ENCODE measurements around the gene PPP1R13B.

PPP1R13B gene

DNA sequence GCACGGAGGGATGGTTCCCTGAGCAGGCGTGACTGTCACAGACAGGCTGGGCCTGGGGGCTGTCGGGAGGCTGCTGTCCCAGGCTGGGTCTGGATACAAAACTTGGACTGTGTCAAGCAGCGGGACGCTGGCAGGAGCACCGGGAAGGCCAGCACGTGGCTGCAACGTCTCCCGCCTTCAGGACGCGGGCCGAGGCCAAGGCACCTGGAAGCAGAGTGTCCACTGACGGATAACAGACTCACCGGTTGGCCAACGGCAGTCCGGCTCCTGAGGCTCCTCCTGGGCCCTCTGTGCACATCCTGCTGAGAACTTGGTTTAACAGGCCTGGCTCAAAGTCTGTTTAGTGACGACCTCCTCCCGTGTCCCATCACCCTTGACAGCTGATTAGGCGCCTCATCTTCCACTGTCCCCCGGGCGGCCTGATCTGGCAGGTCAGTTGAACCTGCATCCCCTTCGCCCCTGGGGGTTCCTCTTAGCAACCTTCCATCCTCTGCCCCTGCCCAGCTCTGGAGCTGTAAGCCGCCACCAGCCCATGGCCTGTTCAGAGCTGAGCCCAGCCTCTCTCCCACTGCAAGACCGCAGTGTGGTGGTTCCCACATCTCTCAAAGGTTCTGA, 134.6 kb downstream of the PPP1R13B start:
- no peak for DNase-seq (ENCODE audit: low read depth)
- TF ChIP-seq, protein P1, sequence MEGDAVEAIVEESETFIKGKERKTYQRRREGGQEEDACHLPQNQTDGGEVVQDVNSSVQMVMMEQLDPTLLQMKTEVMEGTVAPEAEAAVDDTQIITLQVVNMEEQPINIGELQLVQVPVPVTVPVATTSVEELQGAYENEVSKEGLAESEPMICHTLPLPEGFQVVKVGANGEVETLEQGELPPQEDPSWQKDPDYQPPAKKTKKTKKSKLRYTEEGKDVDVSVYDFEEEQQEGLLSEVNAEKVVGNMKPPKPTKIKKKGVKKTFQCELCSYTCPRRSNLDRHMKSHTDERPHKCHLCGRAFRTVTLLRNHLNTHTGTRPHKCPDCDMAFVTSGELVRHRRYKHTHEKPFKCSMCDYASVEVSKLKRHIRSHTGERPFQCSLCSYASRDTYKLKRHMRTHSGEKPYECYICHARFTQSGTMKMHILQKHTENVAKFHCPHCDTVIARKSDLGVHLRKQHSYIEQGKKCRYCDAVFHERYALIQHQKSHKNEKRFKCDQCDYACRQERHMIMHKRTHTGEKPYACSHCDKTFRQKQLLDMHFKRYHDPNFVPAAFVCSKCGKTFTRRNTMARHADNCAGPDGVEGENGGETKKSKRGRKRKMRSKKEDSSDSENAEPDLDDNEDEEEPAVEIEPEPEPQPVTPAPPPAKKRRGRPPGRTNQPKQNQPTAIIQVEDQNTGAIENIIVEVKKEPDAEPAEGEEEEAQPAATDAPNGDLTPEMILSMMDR (IDR thresholded peaks at IDR 0.05; ENCODE audit: low read depth, low read length, missing control alignments) = no peak
- no peak overlapping the region for H3K4me3 ChIP-seq (ENCODE audit: low read depth, low read length)

DNA sequence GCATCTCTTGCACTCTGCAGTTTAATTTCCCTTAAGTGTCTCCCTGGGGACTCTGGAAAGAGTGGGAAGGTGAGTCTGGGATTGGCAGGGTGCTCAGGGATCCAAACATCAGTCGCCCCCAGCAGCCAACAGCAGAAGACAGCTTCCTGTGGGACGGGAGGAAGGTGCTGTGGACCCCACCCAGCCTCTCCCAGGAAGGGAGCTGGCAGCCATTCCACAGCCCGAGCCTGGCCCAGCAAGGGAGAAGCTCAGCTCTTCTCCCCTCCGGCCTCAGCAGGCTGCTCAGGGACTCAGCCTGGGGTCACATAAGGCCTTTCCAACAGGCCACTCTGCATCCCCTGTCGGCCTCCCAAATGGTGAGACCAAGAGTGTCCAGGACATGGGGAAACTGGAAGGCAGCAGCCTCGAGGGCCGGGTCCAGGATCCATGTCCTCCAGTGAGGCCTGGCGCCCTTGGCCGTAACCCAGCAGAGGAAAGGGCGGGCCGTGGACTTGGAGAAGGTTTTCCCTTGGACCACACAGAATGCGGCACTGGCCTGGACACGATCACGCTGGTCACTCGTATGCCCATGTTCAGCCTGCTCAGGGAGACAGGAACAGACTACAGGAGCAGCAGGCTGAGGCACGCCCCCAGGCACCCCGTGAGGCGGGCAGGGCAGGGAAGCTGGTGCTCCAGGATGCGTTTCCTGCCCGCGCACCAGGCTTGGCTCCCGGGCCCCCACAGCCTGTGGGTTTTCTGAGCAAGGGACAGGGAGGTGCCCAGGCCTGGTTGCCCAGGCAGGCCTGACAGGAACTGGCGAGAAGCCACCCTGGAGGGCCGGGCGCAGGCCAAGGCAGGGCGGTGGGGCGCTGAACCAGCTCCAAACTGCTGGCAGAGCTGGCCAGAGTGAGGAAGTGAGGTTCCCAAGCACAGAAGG, 135.6 kb downstream of the PPP1R13B start:
- DNase-seq (ENCODE audit: low read depth) = no peak
- H3K4me3 ChIP-seq (ENCODE audit: low read depth, low read length) = no peak overlapping the region
- TF ChIP-seq, protein P1 (IDR thresholded peaks at IDR 0.05; ENCODE audit: low read depth, low read length, missing control alignments) = no peak

DNA sequence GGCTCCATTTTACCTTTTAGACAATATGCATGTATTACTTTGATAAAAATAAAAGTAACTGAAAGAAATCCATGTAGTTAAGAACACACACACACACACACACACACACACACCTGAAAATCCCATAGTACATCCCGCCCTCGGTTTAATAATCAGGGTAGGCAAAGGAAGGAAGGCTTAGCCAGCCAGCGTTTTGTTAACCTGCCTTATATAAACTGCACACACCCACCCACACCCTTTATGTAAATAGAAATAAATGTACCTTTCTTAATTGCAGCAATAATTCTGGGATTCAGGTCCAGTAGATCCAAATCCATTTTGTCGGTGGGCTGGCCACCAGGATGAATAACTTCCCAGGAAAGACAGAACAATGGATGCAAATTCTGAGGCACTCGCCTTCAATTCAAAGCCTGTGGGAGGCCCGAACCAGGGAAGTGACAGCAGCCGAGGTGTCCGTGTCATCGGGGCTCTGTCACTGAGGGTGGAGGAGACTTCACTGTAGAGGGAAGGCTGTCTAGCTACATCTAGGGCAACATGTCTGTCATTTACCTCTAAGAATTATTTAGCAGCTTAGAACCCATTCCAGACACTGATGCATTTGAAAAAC, 136.5 kb downstream of the PPP1R13B start:
- TF ChIP-seq, protein P1 (IDR thresholded peaks at IDR 0.05; ENCODE audit: low read depth, low read length, missing control alignments) = no peak
- DNase-seq (ENCODE audit: low read depth) = no peak
- no peak overlapping the region for H3K4me3 ChIP-seq (ENCODE audit: low read depth, low read length)

DNA sequence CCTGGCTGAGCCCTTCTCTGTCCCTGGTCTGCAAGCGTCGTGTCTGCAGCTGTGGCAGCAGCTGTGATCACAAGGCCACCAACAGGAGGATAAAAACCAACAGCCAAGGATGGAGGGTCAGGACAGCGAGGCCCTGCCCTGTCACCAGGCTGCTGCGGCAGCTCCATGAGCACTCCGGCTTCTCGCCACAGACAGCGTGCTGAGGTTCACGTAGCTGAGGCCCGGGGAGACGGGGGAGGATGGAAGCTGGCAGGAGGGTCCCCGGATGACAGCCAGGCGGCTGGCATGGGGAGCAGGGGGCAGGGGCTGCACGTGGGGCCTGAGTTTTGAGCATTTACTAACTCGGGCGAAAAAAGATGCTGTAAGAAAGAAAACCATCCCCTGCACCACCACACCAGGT, 137.6 kb downstream of the PPP1R13B start:
- DNase-seq (ENCODE audit: low read depth) = no peak
- TF ChIP-seq, protein P1 (IDR thresholded peaks at IDR 0.05; ENCODE audit: low read depth, low read length, missing control alignments) = no peak
- no peak overlapping the region for H3K4me3 ChIP-seq (ENCODE audit: low read depth, low read length)

DNA sequence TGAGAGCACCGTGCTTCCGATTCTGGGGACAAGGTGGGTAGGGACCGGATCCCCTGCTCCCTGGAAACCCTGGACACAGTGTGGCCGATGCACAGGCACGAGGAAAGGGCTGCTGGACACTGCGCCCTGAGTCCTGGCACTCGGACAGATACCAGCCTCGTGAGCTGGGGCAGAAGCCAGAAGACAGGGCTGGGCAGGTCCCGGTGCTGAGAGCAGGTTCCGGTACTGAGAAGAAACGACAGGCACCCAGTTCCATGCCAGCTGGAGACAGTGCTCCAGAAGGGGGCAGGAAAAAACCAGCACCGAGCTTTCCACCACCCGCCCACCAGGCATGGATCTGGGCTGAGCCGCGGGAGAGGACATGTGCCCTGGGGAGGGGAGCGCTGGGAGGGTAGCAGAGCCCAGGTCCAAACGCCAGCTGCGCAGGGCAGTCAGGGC, 138.6 kb downstream of the PPP1R13B start:
- TF ChIP-seq, protein P1 (IDR thresholded peaks at IDR 0.05; ENCODE audit: low read depth, low read length, missing control alignments) = no peak
- H3K4me3 ChIP-seq (ENCODE audit: low read depth, low read length) = no peak overlapping the region
- DNase-seq (ENCODE audit: low read depth) = no peak

DNA sequence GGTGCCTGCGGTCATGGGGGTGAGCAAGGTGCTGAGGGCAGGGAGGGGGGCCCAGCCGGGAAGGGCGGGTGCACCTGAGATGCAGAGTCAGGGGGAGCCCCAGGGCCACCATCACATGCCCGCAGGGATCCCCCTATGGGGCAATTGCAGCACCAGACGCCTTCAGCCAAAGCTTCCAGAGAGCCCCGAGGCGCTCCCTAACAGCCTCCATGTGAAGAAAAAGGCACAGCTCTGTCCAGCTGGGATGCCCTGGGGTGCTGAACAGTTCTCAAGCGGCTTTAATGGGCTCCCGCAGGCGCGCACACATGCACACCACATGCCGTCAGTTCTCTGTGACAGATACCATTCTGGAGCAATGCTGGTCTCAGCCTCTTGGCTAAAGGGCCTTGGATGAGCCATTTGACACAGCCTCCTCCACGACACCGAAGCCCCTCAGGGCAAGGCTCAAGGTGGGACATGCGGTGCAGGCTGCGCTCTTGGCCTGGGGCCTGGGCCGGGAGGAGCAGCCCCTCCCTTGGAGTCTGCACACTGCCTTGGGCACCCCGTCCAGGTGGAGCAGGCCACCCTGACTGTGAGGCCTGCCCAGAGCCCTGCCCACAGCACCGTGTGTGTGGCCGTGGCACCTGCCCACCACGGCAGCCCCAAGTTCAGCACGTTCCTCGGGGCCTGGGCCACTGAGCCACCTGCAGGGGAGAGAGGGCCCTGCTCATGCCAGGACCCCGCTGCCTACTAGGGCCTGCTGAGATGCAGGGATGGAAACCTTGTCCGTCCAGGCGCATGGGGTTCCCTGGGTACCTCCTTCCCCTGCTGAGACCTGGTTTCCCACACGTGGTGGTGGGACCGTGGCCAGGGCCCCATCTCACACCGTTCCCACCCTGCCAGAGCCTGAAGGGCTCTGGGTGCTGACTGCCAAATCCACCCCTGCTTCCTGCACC, 139.8 kb downstream of the PPP1R13B start:
- no peak for DNase-seq (ENCODE audit: low read depth)
- no peak overlapping the region for H3K4me3 ChIP-seq (ENCODE audit: low read depth, low read length)
- TF ChIP-seq, protein P1 (IDR thresholded peaks at IDR 0.05; ENCODE audit: low read depth, low read length, missing control alignments) = no peak
